HEK293T (cell line): ENCODE data around the gene NUTF2.

Experiments used
- CTCF ChIA-PET: fragments of 350-600 bp; formaldehyde crosslinking; extraction: SDS; loops from one replicate; lab custom pipeline; 2021; ENCODE audit warnings: antibody characterized with exemption, inconsistent platforms; lab: Yijun Ruan, JAX
- POLR2A ChIA-PET: fragments of 350-600 bp; formaldehyde crosslinking; extraction: SDS; loops from one replicate; lab custom pipeline; 2020; ENCODE audit warnings: antibody characterized with exemption, inconsistent platforms; lab: Yijun Ruan, JAX
- DNase-seq: peaks from one replicate; pipeline ENCODE4 v3.0.0; 2012; ENCODE audit warnings: mixed read lengths; ENCODE audit errors: extremely low spot score
- ARNT ChIP-seq: fragments of 450-650 bp; IDR thresholded peaks from 2 replicates; pipeline ENCODE4 v1.6.1; 2017; ENCODE audit warnings: mild to moderate bottlenecking
- BHLHE40 ChIP-seq: fragments of 450-650 bp; IDR thresholded peaks from 2 replicates; pipeline ENCODE4 v1.6.1; 2016; ENCODE audit warnings: mild to moderate bottlenecking, moderate library complexity, borderline replicate concordance
- CTBP1 ChIP-seq: fragments of 450-650 bp; IDR thresholded peaks from 2 replicates; pipeline ENCODE4 v1.6.1; 2016; ENCODE audit warnings: borderline replicate concordance
- ELF4 ChIP-seq: fragments of 450-650 bp; IDR thresholded peaks from 2 replicates; pipeline ENCODE4 v1.6.1; 2017; ENCODE audit warnings: antibody characterized with exemption
- FOXA1 ChIP-seq: fragments of 450-650 bp; IDR thresholded peaks from 2 replicates; pipeline ENCODE4 v1.6.1; 2016; ENCODE audit warnings: mild to moderate bottlenecking
- FOXK2 ChIP-seq: fragments of 450-650 bp; IDR thresholded peaks from 2 replicates; pipeline ENCODE4 v1.6.1; 2016; ENCODE audit warnings: mild to moderate bottlenecking
- FOXM1 ChIP-seq: fragments of 450-650 bp; IDR thresholded peaks from 2 replicates; pipeline ENCODE4 v1.6.1; 2017; ENCODE audit warnings: mild to moderate bottlenecking, borderline replicate concordance
- HDGF ChIP-seq: fragments of 450-650 bp; IDR thresholded peaks from 2 replicates; pipeline ENCODE4 v1.6.1; 2017; ENCODE audit warnings: antibody characterized with exemption, borderline replicate concordance
- L3MBTL2 ChIP-seq: fragments of 450-650 bp; conservative IDR thresholded peaks from 2 replicates; pipeline ENCODE4 v1.6.1; 2016; ENCODE audit warnings: mild to moderate bottlenecking
- LEF1 ChIP-seq: fragments of 450-650 bp; IDR thresholded peaks from 2 replicates; pipeline ENCODE4 v1.6.1; 2017; ENCODE audit warnings: mild to moderate bottlenecking, borderline replicate concordance
- NFRKB ChIP-seq: fragments of 450-650 bp; IDR thresholded peaks from 2 replicates; pipeline ENCODE4 v1.6.1; 2016; ENCODE audit warnings: mild to moderate bottlenecking, moderate library complexity
- PKNOX1 ChIP-seq: fragments of 450-650 bp; IDR thresholded peaks from 2 replicates; pipeline ENCODE4 v1.6.1; 2016
- SP1 ChIP-seq: fragments of 450-650 bp; IDR thresholded peaks from 2 replicates; pipeline ENCODE4 v1.6.1; 2017
- SUZ12 ChIP-seq: fragments of 450-650 bp; IDR thresholded peaks from 2 replicates; pipeline ENCODE4 v1.6.1; 2016; ENCODE audit warnings: mild to moderate bottlenecking
- TARDBP ChIP-seq: fragments of 450-650 bp; IDR thresholded peaks from 2 replicates; pipeline ENCODE4 v1.6.1; 2016
- ZNF384 ChIP-seq: fragments of 450-650 bp; IDR thresholded peaks from 2 replicates; pipeline ENCODE4 v1.6.1; 2016

NUTF2 gene

GRCh38 chr16:67846320-67847063 lies at the start of gene NUTF2:
Gene NUTF2, plus strand, starts transcription at chr16:67846933. Its CDS starts 18,198 bp downstream, at chr16:67865131.
- CTCF ChIA-PET = interaction anchor here (0.5 to 0.7 kb wide), 3 partner anchors 13 to 586 kb away, joined by 3 read pairs; no protein-coding TSS in a partner anchor
- TF ChIP-seq LEF1 (no peak), L3MBTL2 (0 out of 2 replicates have a peak, but pooled peaks have one; percentile 28), HDGF (peak; percentile 95; the same call in 1 of the 2 replicates)
- peak; percentile 89 for DNase-seq
- POLR2A ChIA-PET = interaction anchor here (0.6 to 1.9 kb wide), 12 partner anchors 9 to 172 kb away, joined by 3 to 17 read pairs (median 3); no protein-coding TSS in a partner anchor

- ChIA-PET CTCF (interaction anchor here (1.0 to 1.6 kb wide), 2 partner anchors 8 to 16 kb away, joined by 3 to 5 read pairs; no protein-coding TSS in a partner anchor), POLR2A (interaction anchor here (1.0 kb wide), 1 partner anchor 81 kb away, joined by 4 read pairs; the partner anchor contains the start of gene GFOD2)
- peak; percentile 2 for DNase-seq
- TF ChIP-seq L3MBTL2 = no peak
- no peak for TF ChIP-seq BHLHE40
- TF ChIP-seq PKNOX1 = no peak
- no peak for TF ChIP-seq SP1
These were observed 46.3 kb upstream of the NUTF2 start for GRCh38 chr16:67800338-67800926.

GRCh38 chr16:67801241-67801640 lies 45.5 kb upstream of the NUTF2 start:
- no peak for TF ChIP-seq ARNT
- TF ChIP-seq BHLHE40 = no peak
- TF ChIP-seq SP1 = no peak
- no peak for TF ChIP-seq ZNF384
- TF ChIP-seq HDGF = no peak
- no peak for TF ChIP-seq PKNOX1
- no peak for TF ChIP-seq NFRKB
- no peak for TF ChIP-seq LEF1
- no peak for TF ChIP-seq FOXA1
- no peak for TF ChIP-seq CTBP1
- TF ChIP-seq FOXK2 = no peak
- TF ChIP-seq L3MBTL2 = no peak
- TF ChIP-seq SUZ12 = no peak
- TF ChIP-seq FOXM1 = no peak
- ChIA-PET CTCF (interaction anchor here (1.0 to 1.6 kb wide), 2 partner anchors 9 to 15 kb away, joined by 3 to 5 read pairs; no protein-coding TSS in a partner anchor), POLR2A (interaction anchor here (1.0 kb wide), 1 partner anchor 82 kb away, joined by 4 read pairs; the partner anchor contains the start of gene GFOD2)
- DNase-seq = no peak

GRCh38 chr16:67801883-67802282 lies 44.9 kb upstream of the NUTF2 start:
- ChIA-PET POLR2A (interaction anchor here (1.2 kb wide), 1 partner anchor 63 kb away, joined by 3 read pairs; no protein-coding TSS in a partner anchor), CTCF (interaction anchor here (1.1 to 2.1 kb wide), 3 partner anchors 10 to 130 kb away, joined by 4 to 8 read pairs (median 5); no protein-coding TSS in a partner anchor)
- TF ChIP-seq ZNF384 = no peak
- no peak for TF ChIP-seq L3MBTL2
- no peak for TF ChIP-seq SUZ12
- no peak for TF ChIP-seq ARNT
- no peak for TF ChIP-seq FOXA1
- no peak for TF ChIP-seq TARDBP
- TF ChIP-seq LEF1 = no peak
- no peak for TF ChIP-seq CTBP1
- TF ChIP-seq FOXM1 = no peak
- TF ChIP-seq PKNOX1 = no peak
- no peak for TF ChIP-seq SP1
- TF ChIP-seq NFRKB = no peak
- TF ChIP-seq ELF4 = no peak
- TF ChIP-seq FOXK2 = no peak
- no peak for TF ChIP-seq HDGF
- no peak for DNase-seq

GRCh38 chr16:67803894-67804293 lies 42.8 kb upstream of the NUTF2 start:
- ChIA-PET CTCF (interaction anchor here (2.1 kb wide), 1 partner anchor 13 kb away, joined by 8 read pairs; no protein-coding TSS in a partner anchor), POLR2A (no interaction called here)
- DNase-seq = no peak
- TF ChIP-seq LEF1 (no peak), SP1 (no peak), L3MBTL2 (no peak), ARNT (no peak), PKNOX1 (no peak), NFRKB (no peak), ELF4 (no peak), FOXM1 (no peak)
